ENCODE measurements around the gene COQ3. TPM values are rescaled to one million over a fixed set of nuclear protein-coding genes. Genes with fewer than 3 reads are reported as not detected.

COQ3 gene
- total RNA-seq, 1 experiment from 2014 or later: 22.3 TPM

GRCh38 chr6:99333068-99333467 lies 60.9 kb downstream of the COQ3 start:
- DNase-seq (ENCODE audit: low read depth): no peak

GRCh38 chr6:99331531-99331930 lies 62.5 kb downstream of the COQ3 start:
- DNase-seq (ENCODE audit: low read depth): no peak

- peak; percentile 68 for DNase-seq (ENCODE audit: low read depth)
Measured at GRCh38 chr6:99330159-99330558, 63.8 kb downstream of the COQ3 start.

GRCh38 chr6:99324996-99325395 lies 69.0 kb downstream of the COQ3 start:
- DNase-seq (ENCODE audit: low read depth): no peak

Other genes starting within 250 kb of the COQ3 start
- gene FAXC, start 44.5 kb downstream of the COQ3 start, total RNA-seq (2014; rRNA removed; shearing (Covaris generic)): 1.8 and 4.3 TPM in 2 replicates
- gene PNISR, start 31.1 kb upstream of the COQ3 start, total RNA-seq (2014; rRNA removed; shearing (Covaris generic)): 63.8 and 65.1 TPM in 2 replicates
- gene USP45, start 121.2 kb upstream of the COQ3 start, total RNA-seq (2014; rRNA removed; shearing (Covaris generic)): 11.4 and 13.1 TPM in 2 replicates
- gene CCNC, start 174.5 kb upstream of the COQ3 start, total RNA-seq (2014; rRNA removed; shearing (Covaris generic)): 135 and 138 TPM in 2 replicates
- gene PRDM13, start 212.6 kb upstream of the COQ3 start, total RNA-seq (2014; rRNA removed; shearing (Covaris generic)): under 0.01 TPM in 1 of 2 replicates, not detected in the other